Measurements from ENCODE around the gene NDE1. TPM values are rescaled to one million over a fixed set of nuclear protein-coding genes. Genes with fewer than 3 reads are reported as not detected.

The NDE1 gene
- total and polyA plus RNA-seq, 8 donors = 6.7 to 286 (median 26.5) TPM

DNA sequence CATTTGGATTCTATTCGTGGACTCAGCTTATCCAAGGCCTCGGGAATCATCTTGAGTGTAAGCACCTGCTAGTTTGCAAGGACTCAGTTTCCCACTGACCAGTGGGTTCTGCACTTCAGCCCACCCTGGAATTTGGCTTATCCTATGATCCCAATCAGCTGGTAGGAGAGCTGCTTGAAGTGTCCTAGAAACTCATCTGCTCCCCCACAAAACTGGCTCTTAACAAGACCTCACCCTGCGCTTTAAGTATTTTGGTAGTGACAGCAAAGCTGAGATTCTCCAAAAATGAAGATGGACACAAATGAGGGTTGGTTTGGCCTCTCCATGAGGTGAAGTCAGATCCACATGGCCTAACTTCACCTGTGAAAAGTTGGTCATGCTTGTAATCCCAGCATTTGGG, 57.3 kb downstream of the NDE1 start:
- Histone ChIP-seq H3K4me1 (peaks cover 0 to 8% (median 2%) of the 10 kb centered on the region in 4 donors), H3K27me3 (no peaks in the 10 kb centered on the region), H3K9me3 (no peaks in the 10 kb centered on the region), H3K27ac (peak overlapping the region in 2 of 5 donors; percentile 28 to 32), H3K4me3 (no peak overlapping the region), H3K36me3 (peaks cover 15 to 95% (median 73%) of the 10 kb centered on the region in 4 donors)
- DNase-seq = no peak
- intact Hi-C loops (cut with DNase I; ENCODE audit: low total_unique reads) = no loop called here
- TF ChIP-seq POLR2A (IDR thresholded peaks at IDR 0.05) = no peak
- no peak for TF ChIP-seq EP300 (IDR thresholded peaks at IDR 0.05)
- WGBS, 5 donors = 86 to 98% (median 94%) methylated on average over 3 of the region's 3 CpGs

GRCh38 chr16:15708096-15708495, 58.1 kb downstream of the NDE1 start:
- H3K27me3 ChIP-seq = no peaks in the 10 kb centered on the region
- H3K27ac ChIP-seq = peak overlapping the region in 1 of 5 donors; percentile 28
- H3K4me3 ChIP-seq = no peak overlapping the region
- H3K9me3 ChIP-seq = no peaks in the 10 kb centered on the region
- TF ChIP-seq POLR2A (IDR thresholded peaks at IDR 0.05) (no peak), EP300 (IDR thresholded peaks at IDR 0.05) (no peak), CTCF (IDR thresholded peaks at IDR 0.05) (no peak), POLR2AphosphoS5 (IDR thresholded peaks at IDR 0.05) (no peak)
- peaks cover 0 to 8% (median 2%) of the 10 kb centered on the region in 4 donors for H3K4me1 ChIP-seq
- WGBS, 5 donors = 69 to 87% (median 86%) methylated on average over 12 of the region's 12 CpGs
- peaks cover 21 to 92% (median 70%) of the 10 kb centered on the region in 4 donors for H3K36me3 ChIP-seq
- intact Hi-C loops (cut with DNase I; ENCODE audit: low total_unique reads) = no loop called here
- no peak for DNase-seq

GRCh38 chr16:15708997-15709396, 59.0 kb downstream of the NDE1 start:
- H3K4me1 ChIP-seq = peaks cover 0 to 8% (median 2%) of the 10 kb centered on the region in 4 donors
- H3K36me3 ChIP-seq = peaks cover 25 to 92% (median 70%) of the 10 kb centered on the region in 4 donors
- WGBS, 5 donors = 82 to 91% (median 88%) methylated on average over 6 to 7 of the region's 7 CpGs
- no peaks in the 10 kb centered on the region for H3K9me3 ChIP-seq
- no peak for DNase-seq
- TF ChIP-seq POLR2AphosphoS5 (IDR thresholded peaks at IDR 0.05) = no peak
- no peak for TF ChIP-seq CTCF (IDR thresholded peaks at IDR 0.05)
- no peak for TF ChIP-seq POLR2A (IDR thresholded peaks at IDR 0.05)
- TF ChIP-seq EP300 (IDR thresholded peaks at IDR 0.05) = no peak
- no peak overlapping the region for H3K4me3 ChIP-seq
- intact Hi-C loops (cut with DNase I; ENCODE audit: low total_unique reads) = no loop called here
- no peak overlapping the region for H3K27ac ChIP-seq
- H3K27me3 ChIP-seq = no peaks in the 10 kb centered on the region

DNA sequence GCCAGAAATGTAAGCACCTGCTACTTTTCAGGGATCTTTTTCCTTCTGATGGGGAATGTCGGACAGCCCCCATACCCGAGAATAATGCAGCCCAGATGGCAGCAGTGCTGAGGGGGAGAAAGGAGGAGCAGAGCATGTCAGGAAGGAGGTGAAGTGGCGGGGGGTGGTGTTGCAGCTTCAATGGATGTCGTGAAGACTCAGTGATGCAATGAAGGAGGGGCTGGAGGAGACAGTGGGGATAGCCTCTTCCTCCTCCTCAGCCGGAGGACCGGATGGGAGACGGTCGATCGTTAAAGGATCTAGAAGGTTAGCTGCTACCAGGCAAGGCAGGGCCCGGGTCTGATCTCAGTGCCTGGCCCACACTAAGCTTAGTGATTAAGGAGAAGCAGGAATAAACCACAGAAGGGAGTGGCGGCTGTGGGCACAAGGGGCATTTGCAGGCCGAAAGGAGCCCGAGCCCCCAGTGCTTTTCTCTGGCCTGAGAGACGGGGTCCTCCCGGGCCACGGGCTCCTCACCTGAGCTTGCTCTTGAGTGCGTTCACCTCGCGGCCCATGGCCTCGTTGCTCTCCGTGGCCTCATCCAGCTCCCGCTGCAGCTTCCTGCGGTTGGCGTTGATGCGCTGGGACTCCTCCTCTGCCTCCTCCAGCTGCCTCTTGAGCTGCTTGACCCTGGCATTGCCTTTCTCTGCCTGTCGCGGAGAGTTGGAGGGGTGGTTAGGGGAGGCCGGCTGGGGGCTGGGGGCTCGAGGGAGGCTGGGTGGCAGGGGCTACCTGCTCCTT, 64.5 kb downstream of the NDE1 start:
- Histone ChIP-seq H3K4me1 (peaks cover 0 to 8% (median 0%) of the 10 kb centered on the region in 4 donors), H3K9me3 (no peaks in the 10 kb centered on the region), H3K36me3 (peaks cover 61 to 96% (median 88%) of the 10 kb centered on the region in 4 donors), H3K27ac (no peak overlapping the region), H3K27me3 (no peaks in the 10 kb centered on the region), H3K4me3 (no peak overlapping the region)
- TF ChIP-seq POLR2A (IDR thresholded peaks at IDR 0.05) (no peak), EP300 (IDR thresholded peaks at IDR 0.05) (no peak), POLR2AphosphoS5 (IDR thresholded peaks at IDR 0.05) (no peak), CTCF (IDR thresholded peaks at IDR 0.05) (no peak)
- DNase-seq = no peak
- intact Hi-C loops (cut with DNase I; ENCODE audit: low total_unique reads) = no loop called here
- 88 to 96% (median 93%) methylated on average over 25 to 29 of the region's 29 CpGs for WGBS, 5 donors

DNA sequence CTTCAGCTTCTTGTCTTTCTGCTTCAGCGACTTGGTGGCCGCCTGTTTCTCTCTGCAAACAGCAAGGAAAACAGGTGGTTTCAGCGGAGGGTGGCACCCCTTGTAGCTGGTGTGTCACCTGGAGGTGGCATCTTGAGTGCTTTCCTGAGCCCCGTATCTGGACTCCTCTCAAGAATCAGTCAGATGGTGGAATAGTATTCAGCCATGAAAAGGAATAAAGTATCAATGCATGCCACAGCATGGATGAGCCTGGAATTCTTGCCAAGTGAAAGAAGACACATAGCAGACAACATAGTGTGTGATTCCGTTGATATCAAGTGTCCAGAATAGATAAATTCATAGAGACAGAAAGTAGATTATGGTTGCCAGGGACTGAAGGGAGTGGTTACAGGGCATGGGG, 65.2 kb downstream of the NDE1 start:
- WGBS, 5 donors = 92 to 97% (median 94%) methylated on average over 5 of the region's 5 CpGs
- TF ChIP-seq POLR2AphosphoS5 (IDR thresholded peaks at IDR 0.05) = no peak
- no peak for TF ChIP-seq POLR2A (IDR thresholded peaks at IDR 0.05)
- TF ChIP-seq CTCF (IDR thresholded peaks at IDR 0.05) = no peak
- TF ChIP-seq EP300 (IDR thresholded peaks at IDR 0.05) = no peak
- intact Hi-C loops (cut with DNase I; ENCODE audit: low total_unique reads) = no loop called here
- Histone ChIP-seq H3K4me1 (peaks cover 0 to 4% (median 0%) of the 10 kb centered on the region in 4 donors), H3K27ac (no peak overlapping the region), H3K9me3 (no peaks in the 10 kb centered on the region), H3K36me3 (peaks cover 61 to 96% (median 88%) of the 10 kb centered on the region in 4 donors), H3K4me3 (no peak overlapping the region), H3K27me3 (no peaks in the 10 kb centered on the region)
- no peak for DNase-seq

All from stomach (tissue), 9 donors.